ENCODE results near the gene ZNF487.

The ZNF487 gene

GRCh38 chr10:43482319-43483078, 45.6 kb downstream of the ZNF487 start:
- no peaks in the 10 kb centered on the region for H3K4me1 ChIP-seq

GRCh38 chr10:43491855-43492254, 54.9 kb downstream of the ZNF487 start:
- Histone ChIP-seq H3K27me3 (no peaks in the 10 kb centered on the region), H3K27ac (no peak overlapping the region), H3K4me1 (no peaks in the 10 kb centered on the region), H3K4me3 (no peak overlapping the region), H3K9me3 (no peaks in the 10 kb centered on the region), H3K36me3 (no peaks in the 10 kb centered on the region)
- TF ChIP-seq CTCF (IDR thresholded peaks at IDR 0.05): no peak
- intact Hi-C loops (cut with DNase I; ENCODE audit: low total_unique reads): no loop called here
- DNase-seq: no peak

More at GRCh38 chr10:43482319-43483078, 45.6 kb downstream of the ZNF487 start:
- intact Hi-C loops (cut with DNase I; ENCODE audit: low total_unique reads): no loop called here
- Histone ChIP-seq H3K4me3 (no peak overlapping the region), H3K27ac (no peak overlapping the region), H3K27me3 (no peaks in the 10 kb centered on the region), H3K9me3 (peaks cover 0 to 51% (median 13%) of the 10 kb centered on the region in 3 donors), H3K36me3 (peaks cover 25 to 39% (median 31%) of the 10 kb centered on the region in 3 donors)
- DNase-seq: no peak
- no peak for TF ChIP-seq CTCF (IDR thresholded peaks at IDR 0.05)

- Histone ChIP-seq H3K36me3 (no peaks in the 10 kb centered on the region), H3K9me3 (no peaks in the 10 kb centered on the region), H3K27ac (no peak overlapping the region), H3K4me3 (no peak overlapping the region), H3K27me3 (no peaks in the 10 kb centered on the region), H3K4me1 (no peaks in the 10 kb centered on the region)
- intact Hi-C loops (cut with DNase I; ENCODE audit: low total_unique reads): no loop called here
- no peak for TF ChIP-seq CTCF (IDR thresholded peaks at IDR 0.05)
- DNase-seq: no peak
These were observed 66.0 kb downstream of the ZNF487 start for GRCh38 chr10:43502931-43503330.

- H3K4me3 ChIP-seq: no peak overlapping the region
- intact Hi-C loops (cut with DNase I; ENCODE audit: low total_unique reads): no loop called here
- no peaks in the 10 kb centered on the region for H3K4me1 ChIP-seq
- H3K27ac ChIP-seq: no peak overlapping the region
- H3K9me3 ChIP-seq: peaks cover 8 to 81% (median 59%) of the 10 kb centered on the region in 3 donors
- no peaks in the 10 kb centered on the region for H3K27me3 ChIP-seq
- TF ChIP-seq CTCF (IDR thresholded peaks at IDR 0.05): no peak
- peaks cover 0 to 12% (median 5%) of the 10 kb centered on the region in 3 donors for H3K36me3 ChIP-seq
- no peak for DNase-seq
These were observed 87.7 kb downstream of the ZNF487 start for GRCh38 chr10:43524434-43525247.

Measured in tibial artery (tissue), 4 donors.